ENCODE results near the gene CFL1. TPM values are rescaled to one million over a fixed set of nuclear protein-coding genes. Genes with fewer than 3 reads are reported as not detected.
A peak's percentile ranks its signal among the peaks of the same experiment; 100 is the strongest.

CFL1 gene
- total RNA-seq, 2 donors from 2014 or later: 565 to 797 TPM

DNA sequence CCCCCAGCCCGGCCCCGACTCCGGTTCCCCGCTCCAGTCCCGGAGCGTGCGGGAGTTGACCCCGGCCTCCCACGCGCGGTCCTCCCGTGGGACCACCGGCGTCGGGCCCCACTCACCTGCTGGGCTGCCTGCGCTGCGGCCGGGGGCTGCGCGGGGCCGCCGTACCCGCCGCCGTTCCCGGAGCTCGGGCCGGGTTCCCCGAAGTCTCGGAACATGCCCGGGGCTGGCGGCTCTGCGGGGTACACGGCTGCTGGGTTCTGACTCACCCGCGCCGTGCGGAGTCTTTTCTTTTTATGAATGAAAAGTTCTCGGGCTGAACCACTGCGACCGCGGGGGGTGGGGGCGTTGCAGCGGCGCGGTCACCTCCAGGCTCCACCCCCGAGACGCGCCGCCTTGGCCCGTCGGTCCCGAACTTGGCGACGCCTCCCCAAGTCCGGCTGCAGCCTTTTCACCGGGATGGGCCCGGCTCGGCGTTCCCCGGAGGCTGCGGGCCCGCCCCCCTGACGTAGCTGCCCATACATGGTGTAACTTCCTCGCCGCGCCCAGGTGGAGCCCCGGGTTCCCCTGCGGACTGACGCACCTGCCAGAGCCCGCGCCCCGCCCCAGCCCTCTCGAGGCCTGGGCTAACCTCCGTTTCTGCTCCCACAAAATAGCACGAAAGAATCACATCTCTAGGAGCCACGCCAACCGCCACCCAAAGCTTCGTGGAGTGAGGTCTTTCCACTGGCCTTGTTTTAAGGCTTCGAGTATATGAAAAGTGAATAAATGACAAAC, 42.3 kb upstream of the CFL1 start, which contains the start of gene FOSL1:
Gene FOSL1 (minus strand): TSS at position 264 of the 774 bp plus-strand sequence. CDS start 49 bp downstream, at position 215.
- ATAC-seq (ENCODE audit: insufficient number of reproducible peaks, low FRiP score, low read depth) (peak; percentile 80), DNase-seq (ENCODE audit: low spot score) (peak; percentile 77)
- H3K9me3 ChIP-seq: no peaks in the 10 kb centered on the region
- no peaks in the 10 kb centered on the region for H3K27me3 ChIP-seq (replicated peaks; ENCODE audit: insufficient read depth)
- H3K4me1 ChIP-seq (ENCODE audit: control insufficient read depth in 1 of 2, low read depth in 2 of 2): peaks cover 5 to 24% of the 10 kb centered on the region in 2 donors
- TF ChIP-seq, protein P1, sequence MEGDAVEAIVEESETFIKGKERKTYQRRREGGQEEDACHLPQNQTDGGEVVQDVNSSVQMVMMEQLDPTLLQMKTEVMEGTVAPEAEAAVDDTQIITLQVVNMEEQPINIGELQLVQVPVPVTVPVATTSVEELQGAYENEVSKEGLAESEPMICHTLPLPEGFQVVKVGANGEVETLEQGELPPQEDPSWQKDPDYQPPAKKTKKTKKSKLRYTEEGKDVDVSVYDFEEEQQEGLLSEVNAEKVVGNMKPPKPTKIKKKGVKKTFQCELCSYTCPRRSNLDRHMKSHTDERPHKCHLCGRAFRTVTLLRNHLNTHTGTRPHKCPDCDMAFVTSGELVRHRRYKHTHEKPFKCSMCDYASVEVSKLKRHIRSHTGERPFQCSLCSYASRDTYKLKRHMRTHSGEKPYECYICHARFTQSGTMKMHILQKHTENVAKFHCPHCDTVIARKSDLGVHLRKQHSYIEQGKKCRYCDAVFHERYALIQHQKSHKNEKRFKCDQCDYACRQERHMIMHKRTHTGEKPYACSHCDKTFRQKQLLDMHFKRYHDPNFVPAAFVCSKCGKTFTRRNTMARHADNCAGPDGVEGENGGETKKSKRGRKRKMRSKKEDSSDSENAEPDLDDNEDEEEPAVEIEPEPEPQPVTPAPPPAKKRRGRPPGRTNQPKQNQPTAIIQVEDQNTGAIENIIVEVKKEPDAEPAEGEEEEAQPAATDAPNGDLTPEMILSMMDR (IDR thresholded peaks at IDR 0.05): no peak
- H3K36me3 ChIP-seq: no peaks in the 10 kb centered on the region
- peak within 1 kb of the TSS; percentile 88 for H3K4me3 ChIP-seq
- H3K27ac ChIP-seq: peak within 1 kb of the TSS; percentile 65 to 77

DNA sequence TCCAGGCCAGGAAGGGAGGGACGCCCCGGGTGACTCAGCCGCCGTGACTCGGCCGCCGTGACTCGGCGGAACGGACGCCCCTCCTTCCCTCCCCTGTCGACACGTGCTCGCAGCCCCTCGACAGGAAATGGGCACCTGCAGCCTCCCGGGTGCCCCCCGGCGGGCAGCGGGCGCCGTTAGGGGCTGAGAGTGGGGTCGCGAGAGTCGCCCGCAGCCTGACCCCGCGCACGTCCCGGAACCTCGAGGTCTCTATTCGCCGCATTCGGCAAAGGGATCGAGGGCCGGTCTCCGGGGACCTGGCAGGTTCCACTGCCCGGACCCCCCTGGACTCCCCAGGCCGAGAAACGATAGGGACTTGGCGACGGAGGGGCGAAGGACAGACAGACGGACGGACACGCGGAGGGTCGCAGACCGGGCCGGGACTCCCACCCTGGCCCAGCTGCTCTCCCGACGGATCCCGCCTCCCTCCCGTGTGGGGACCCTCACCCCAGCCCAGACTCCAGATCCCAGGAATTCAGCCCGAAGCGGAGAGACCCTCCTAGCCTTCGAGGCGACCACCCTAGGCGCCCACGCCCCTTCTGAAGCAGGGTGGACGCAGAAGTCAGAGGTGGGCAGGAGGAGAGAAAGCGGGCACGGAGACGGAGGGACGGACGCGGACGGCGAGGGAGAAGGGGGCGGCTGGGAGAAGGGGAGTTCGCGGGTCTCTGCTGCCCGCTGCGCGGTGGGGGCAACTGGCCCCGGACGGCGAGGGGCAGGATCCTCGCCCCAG, 41.6 kb upstream of the CFL1 start:
- no peak for DNase-seq (ENCODE audit: low spot score)
- Histone ChIP-seq H3K4me3 (peak overlapping the region; percentile 88), H3K4me1 (ENCODE audit: control insufficient read depth in 1 of 2, low read depth in 2 of 2) (peaks cover 5 to 24% of the 10 kb centered on the region in 2 donors), H3K27ac (peak overlapping the region; percentile 65 to 77), H3K36me3 (no peaks in the 10 kb centered on the region), H3K27me3 (replicated peaks; ENCODE audit: insufficient read depth) (no peaks in the 10 kb centered on the region), H3K9me3 (no peaks in the 10 kb centered on the region)
- TF ChIP-seq, protein P1 (IDR thresholded peaks at IDR 0.05): no peak
- ATAC-seq (ENCODE audit: insufficient number of reproducible peaks, low FRiP score, low read depth): peak; percentile 42

DNA sequence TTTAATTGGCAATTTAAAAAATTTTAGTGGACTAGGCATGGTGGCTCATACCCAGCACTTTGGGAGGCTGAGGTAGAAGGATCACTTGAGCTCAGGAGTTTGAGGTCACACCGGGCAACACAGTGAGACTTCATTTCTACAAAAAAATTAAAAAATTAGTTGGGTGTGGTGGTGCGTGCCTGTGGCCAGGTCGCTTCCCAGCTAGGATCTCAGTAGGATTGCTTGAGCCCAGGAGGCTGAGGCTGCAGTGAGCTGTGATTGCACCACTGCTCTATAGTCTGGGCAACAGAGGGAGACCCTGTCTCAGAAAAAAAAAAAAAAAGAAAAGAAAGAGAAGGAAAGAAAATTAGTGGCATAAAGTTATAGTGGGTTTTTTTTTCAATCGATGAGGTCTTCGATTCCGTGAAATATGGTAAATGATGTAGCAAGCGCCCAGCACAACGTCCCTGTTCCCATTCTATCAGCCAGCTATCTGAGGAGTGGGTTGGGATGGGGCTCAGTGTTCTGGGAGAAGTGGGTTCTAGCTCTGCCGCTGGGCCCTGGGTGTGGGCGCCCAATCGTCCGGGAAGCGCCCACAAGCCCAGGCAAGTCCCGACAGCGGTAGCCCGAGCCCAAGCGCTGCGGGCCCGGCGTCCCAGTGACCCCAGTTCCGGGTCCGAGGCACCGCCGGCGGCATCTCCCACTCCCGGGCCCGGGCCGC, 40.8 kb upstream of the CFL1 start:
- TF ChIP-seq, protein P1 (IDR thresholded peaks at IDR 0.05): no peak
- Histone ChIP-seq H3K36me3 (no peaks in the 10 kb centered on the region), H3K9me3 (no peaks in the 10 kb centered on the region), H3K4me3 (peak overlapping the region; percentile 88), H3K27ac (peak overlapping the region; percentile 65 to 77), H3K27me3 (replicated peaks; ENCODE audit: insufficient read depth) (no peaks in the 10 kb centered on the region), H3K4me1 (ENCODE audit: control insufficient read depth in 1 of 2, low read depth in 2 of 2) (peaks cover 5 to 30% of the 10 kb centered on the region in 2 donors)
- DNase-seq (ENCODE audit: low spot score) (no peak), ATAC-seq (ENCODE audit: insufficient number of reproducible peaks, low FRiP score, low read depth) (no peak)

DNA sequence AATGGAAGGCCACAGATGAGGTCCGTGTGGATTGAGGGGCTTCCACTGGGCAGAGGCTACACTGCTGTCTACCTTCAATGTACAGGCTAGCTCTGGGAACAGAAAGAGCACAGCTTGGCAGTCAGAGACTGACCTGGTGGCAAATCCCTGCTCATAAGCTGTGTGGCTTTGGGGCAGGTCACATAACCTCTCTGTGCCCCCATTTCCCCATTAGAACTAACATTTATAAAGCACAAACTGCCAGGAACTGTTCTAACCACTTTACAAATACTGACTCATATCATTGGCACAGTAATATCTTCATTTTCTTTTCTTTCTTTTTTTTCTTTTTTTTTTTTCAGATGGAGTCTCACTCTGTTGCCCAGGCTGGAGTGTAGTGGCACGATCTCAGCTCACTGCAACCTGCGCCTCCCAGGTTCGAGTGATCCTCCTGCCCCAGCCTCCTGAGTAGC, 39.1 kb upstream of the CFL1 start:
- no peaks in the 10 kb centered on the region for H3K9me3 ChIP-seq
- TF ChIP-seq, protein P1 (IDR thresholded peaks at IDR 0.05): no peak
- peak overlapping the region in 1 of 2 donors; percentile 48 for H3K27ac ChIP-seq
- DNase-seq (ENCODE audit: low spot score) (no peak), ATAC-seq (ENCODE audit: insufficient number of reproducible peaks, low FRiP score, low read depth) (no peak)
- no peak overlapping the region for H3K4me3 ChIP-seq
- H3K36me3 ChIP-seq: no peaks in the 10 kb centered on the region
- no peaks in the 10 kb centered on the region for H3K27me3 ChIP-seq (replicated peaks; ENCODE audit: insufficient read depth)
- H3K4me1 ChIP-seq (ENCODE audit: control insufficient read depth in 1 of 2, low read depth in 2 of 2): peaks cover 16 to 48% of the 10 kb centered on the region in 2 donors
